GM21619 (cell line): ENCODE results near the gene RAB43.
"Not testable (repeated sequence)": the region's sequence is repeated elsewhere in the genome, so short reads cannot be mapped to it uniquely, and the experiment has no call there.

Experiments
- ATAC-seq: cut with Tn5 transposase; IDR thresholded peaks from one replicate; pipeline ENCODE4 v1.9.1; 2021; ENCODE audit not compliant: unreplicated experiment

The RAB43 gene

GRCh38 chr3:129122412-129123011 is 908 bp upstream of the RAB43 start:
- ATAC-seq = no peak

- ATAC-seq = no peak
These were observed 400 bp downstream of the RAB43 start for GRCh38 chr3:129121016-129121791.

- ATAC-seq = peak; percentile 77
These were observed 1.2 kb downstream of the RAB43 start for GRCh38 chr3:129120254-129121004.

- ATAC-seq = no peak
These were observed 2.1 kb downstream of the RAB43 start for GRCh38 chr3:129119365-129120100.

GRCh38 chr3:129118745-129119144 is 2.9 kb downstream of the RAB43 start:
- ATAC-seq = no peak

- no peak for ATAC-seq
These were observed 4.5 kb downstream of the RAB43 start for GRCh38 chr3:129117134-129117533.

- no peak for ATAC-seq
These were observed 5.1 kb downstream of the RAB43 start for GRCh38 chr3:129116482-129116946.

GRCh38 chr3:129114455-129114854 is 7.1 kb downstream of the RAB43 start:
- ATAC-seq = no peak

- no peak for ATAC-seq
These were observed 9.1 kb downstream of the RAB43 start for GRCh38 chr3:129112308-129113052.

GRCh38 chr3:129111076-129111780 is 10.4 kb downstream of the RAB43 start:
- ATAC-seq = not testable (repeated sequence)

- ATAC-seq = no peak
These were observed 13.8 kb downstream of the RAB43 start for GRCh38 chr3:129107793-129108192.

- no peak for ATAC-seq
These were observed 14.6 kb downstream of the RAB43 start for GRCh38 chr3:129106866-129107565.

GRCh38 chr3:129106320-129106719 is 15.3 kb downstream of the RAB43 start:
- no peak for ATAC-seq

GRCh38 chr3:129105862-129106261 is 15.7 kb downstream of the RAB43 start:
- no peak for ATAC-seq

GRCh38 chr3:129104498-129105079 is 17.0 kb downstream of the RAB43 start:
- no peak for ATAC-seq

- no peak for ATAC-seq
These were observed 17.6 kb downstream of the RAB43 start for GRCh38 chr3:129104051-129104450.

GRCh38 chr3:129103296-129103695 is 18.3 kb downstream of the RAB43 start:
- ATAC-seq = no peak

- ATAC-seq = no peak
These were observed 20.1 kb downstream of the RAB43 start for GRCh38 chr3:129101370-129102138.
